Measurements from ENCODE around the gene TRMT112. TPM values are rescaled to one million over a fixed set of nuclear protein-coding genes. Genes with fewer than 3 reads are reported as not detected.

Gene TRMT112
- total and polyA plus RNA-seq, 10 of the 15 experiments (the other 5 are each of a cell fraction or from before 2014, with no cell fraction given) = 212 to 455 (median 308) TPM

DNA sequence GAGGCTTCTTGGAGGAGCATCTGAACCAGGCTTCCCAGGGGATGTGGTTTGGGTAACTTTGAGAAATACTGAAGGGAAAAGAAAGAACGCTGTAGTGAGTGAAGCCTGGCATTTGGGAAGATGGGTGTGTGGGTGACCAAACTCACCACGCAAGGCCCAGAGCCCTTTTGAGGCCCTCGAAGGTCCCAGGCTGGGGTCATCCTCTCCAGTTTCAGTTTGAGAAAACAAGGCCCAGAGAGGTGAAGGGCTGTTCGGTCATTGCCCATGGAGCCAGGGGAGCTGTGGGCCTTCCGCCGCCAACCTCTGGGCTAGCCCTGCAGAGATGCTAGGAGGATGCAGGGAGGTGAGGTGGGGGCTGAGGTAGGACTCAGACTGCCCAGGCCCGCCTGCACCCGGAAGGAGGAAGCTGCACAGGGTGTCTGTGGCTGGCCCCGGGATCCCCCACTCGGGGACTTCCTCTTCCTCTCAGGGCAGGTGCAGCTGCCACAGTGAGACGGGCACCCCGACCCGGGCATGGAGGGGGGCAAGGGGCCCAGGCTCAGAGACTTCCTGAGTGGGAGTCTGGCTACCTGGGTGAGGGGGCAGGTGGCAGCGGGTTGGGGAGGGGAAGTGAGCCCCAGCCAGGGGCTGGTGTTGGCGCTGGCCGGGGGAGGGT, 22.5 kb upstream of the TRMT112 start, which contains the start of gene CCDC88B (continued):
- TF ChIP-seq CHD2 (IDR thresholded peaks at IDR 0.05; ENCODE audit: borderline replicate concordance, low read depth, low read length) = peak; percentile 65
- peak; percentile 24; the same call in 1 of the 2 replicates for TF ChIP-seq CREM (IDR thresholded peaks at IDR 0.05; ENCODE audit: low read depth)
- no peak; the same call in 1 of the 2 replicates for TF ChIP-seq PML (IDR thresholded peaks at IDR 0.05; ENCODE audit: low read length)
- TF ChIP-seq, protein P1, sequence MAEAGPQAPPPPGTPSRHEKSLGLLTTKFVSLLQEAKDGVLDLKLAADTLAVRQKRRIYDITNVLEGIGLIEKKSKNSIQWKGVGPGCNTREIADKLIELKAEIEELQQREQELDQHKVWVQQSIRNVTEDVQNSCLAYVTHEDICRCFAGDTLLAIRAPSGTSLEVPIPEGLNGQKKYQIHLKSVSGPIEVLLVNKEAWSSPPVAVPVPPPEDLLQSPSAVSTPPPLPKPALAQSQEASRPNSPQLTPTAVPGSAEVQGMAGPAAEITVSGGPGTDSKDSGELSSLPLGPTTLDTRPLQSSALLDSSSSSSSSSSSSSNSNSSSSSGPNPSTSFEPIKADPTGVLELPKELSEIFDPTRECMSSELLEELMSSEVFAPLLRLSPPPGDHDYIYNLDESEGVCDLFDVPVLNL (IDR thresholded peaks at IDR 0.05; ENCODE audit: low read depth, low read length) = no peak
- TF ChIP-seq RUNX3 (IDR thresholded peaks at IDR 0.05; ENCODE audit: low read length) = peak; percentile 70
- TF ChIP-seq, protein P2, sequence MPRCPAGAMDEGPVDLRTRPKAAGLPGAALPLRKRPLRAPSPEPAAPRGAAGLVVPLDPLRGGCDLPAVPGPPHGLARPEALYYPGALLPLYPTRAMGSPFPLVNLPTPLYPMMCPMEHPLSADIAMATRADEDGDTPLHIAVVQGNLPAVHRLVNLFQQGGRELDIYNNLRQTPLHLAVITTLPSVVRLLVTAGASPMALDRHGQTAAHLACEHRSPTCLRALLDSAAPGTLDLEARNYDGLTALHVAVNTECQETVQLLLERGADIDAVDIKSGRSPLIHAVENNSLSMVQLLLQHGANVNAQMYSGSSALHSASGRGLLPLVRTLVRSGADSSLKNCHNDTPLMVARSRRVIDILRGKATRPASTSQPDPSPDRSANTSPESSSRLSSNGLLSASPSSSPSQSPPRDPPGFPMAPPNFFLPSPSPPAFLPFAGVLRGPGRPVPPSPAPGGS (IDR thresholded peaks at IDR 0.05; ENCODE audit: borderline replicate concordance, insufficient read depth, low read depth, low read length, poor library complexity, severe bottlenecking) = peak; percentile 10
- TF ChIP-seq, protein P3, sequence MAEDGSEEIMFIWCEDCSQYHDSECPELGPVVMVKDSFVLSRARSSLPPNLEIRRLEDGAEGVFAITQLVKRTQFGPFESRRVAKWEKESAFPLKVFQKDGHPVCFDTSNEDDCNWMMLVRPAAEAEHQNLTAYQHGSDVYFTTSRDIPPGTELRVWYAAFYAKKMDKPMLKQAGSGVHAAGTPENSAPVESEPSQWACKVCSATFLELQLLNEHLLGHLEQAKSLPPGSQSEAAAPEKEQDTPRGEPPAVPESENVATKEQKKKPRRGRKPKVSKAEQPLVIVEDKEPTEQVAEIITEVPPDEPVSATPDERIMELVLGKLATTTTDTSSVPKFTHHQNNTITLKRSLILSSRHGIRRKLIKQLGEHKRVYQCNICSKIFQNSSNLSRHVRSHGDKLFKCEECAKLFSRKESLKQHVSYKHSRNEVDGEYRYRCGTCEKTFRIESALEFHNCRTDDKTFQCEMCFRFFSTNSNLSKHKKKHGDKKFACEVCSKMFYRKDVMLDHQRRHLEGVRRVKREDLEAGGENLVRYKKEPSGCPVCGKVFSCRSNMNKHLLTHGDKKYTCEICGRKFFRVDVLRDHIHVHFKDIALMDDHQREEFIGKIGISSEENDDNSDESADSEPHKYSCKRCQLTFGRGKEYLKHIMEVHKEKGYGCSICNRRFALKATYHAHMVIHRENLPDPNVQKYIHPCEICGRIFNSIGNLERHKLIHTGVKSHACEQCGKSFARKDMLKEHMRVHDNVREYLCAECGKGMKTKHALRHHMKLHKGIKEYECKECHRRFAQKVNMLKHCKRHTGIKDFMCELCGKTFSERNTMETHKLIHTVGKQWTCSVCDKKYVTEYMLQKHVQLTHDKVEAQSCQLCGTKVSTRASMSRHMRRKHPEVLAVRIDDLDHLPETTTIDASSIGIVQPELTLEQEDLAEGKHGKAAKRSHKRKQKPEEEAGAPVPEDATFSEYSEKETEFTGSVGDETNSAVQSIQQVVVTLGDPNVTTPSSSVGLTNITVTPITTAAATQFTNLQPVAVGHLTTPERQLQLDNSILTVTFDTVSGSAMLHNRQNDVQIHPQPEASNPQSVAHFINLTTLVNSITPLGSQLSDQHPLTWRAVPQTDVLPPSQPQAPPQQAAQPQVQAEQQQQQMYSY (CRISPR knock-in tag; IDR thresholded peaks at IDR 0.05) = no peak
- TF ChIP-seq BACH1 (IDR thresholded peaks at IDR 0.05; ENCODE audit: borderline replicate concordance) = peak; percentile 51
- TF ChIP-seq, protein P4, sequence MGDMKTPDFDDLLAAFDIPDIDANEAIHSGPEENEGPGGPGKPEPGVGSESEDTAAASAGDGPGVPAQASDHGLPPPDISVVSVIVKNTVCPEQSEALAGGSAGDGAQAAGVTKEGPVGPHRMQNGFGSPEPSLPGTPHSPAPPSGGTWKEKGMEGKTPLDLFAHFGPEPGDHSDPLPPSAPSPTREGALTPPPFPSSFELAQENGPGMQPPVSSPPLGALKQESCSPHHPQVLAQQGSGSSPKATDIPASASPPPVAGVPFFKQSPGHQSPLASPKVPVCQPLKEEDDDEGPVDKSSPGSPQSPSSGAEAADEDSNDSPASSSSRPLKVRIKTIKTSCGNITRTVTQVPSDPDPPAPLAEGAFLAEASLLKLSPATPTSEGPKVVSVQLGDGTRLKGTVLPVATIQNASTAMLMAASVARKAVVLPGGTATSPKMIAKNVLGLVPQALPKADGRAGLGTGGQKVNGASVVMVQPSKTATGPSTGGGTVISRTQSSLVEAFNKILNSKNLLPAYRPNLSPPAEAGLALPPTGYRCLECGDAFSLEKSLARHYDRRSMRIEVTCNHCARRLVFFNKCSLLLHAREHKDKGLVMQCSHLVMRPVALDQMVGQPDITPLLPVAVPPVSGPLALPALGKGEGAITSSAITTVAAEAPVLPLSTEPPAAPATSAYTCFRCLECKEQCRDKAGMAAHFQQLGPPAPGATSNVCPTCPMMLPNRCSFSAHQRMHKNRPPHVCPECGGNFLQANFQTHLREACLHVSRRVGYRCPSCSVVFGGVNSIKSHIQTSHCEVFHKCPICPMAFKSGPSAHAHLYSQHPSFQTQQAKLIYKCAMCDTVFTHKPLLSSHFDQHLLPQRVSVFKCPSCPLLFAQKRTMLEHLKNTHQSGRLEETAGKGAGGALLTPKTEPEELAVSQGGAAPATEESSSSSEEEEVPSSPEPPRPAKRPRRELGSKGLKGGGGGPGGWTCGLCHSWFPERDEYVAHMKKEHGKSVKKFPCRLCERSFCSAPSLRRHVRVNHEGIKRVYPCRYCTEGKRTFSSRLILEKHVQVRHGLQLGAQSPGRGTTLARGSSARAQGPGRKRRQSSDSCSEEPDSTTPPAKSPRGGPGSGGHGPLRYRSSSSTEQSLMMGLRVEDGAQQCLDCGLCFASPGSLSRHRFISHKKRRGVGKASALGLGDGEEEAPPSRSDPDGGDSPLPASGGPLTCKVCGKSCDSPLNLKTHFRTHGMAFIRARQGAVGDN (IDR thresholded peaks at IDR 0.05) = peak; percentile 54; the same call in 1 of the 2 replicates
- TF ChIP-seq, protein P5, sequence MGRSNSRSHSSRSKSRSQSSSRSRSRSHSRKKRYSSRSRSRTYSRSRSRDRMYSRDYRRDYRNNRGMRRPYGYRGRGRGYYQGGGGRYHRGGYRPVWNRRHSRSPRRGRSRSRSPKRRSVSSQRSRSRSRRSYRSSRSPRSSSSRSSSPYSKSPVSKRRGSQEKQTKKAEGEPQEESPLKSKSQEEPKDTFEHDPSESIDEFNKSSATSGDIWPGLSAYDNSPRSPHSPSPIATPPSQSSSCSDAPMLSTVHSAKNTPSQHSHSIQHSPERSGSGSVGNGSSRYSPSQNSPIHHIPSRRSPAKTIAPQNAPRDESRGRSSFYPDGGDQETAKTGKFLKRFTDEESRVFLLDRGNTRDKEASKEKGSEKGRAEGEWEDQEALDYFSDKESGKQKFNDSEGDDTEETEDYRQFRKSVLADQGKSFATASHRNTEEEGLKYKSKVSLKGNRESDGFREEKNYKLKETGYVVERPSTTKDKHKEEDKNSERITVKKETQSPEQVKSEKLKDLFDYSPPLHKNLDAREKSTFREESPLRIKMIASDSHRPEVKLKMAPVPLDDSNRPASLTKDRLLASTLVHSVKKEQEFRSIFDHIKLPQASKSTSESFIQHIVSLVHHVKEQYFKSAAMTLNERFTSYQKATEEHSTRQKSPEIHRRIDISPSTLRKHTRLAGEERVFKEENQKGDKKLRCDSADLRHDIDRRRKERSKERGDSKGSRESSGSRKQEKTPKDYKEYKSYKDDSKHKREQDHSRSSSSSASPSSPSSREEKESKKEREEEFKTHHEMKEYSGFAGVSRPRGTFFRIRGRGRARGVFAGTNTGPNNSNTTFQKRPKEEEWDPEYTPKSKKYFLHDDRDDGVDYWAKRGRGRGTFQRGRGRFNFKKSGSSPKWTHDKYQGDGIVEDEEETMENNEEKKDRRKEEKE (IDR thresholded peaks at IDR 0.05) = no peak
- TF ChIP-seq, protein P6, sequence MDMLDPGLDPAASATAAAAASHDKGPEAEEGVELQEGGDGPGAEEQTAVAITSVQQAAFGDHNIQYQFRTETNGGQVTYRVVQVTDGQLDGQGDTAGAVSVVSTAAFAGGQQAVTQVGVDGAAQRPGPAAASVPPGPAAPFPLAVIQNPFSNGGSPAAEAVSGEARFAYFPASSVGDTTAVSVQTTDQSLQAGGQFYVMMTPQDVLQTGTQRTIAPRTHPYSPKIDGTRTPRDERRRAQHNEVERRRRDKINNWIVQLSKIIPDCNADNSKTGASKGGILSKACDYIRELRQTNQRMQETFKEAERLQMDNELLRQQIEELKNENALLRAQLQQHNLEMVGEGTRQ (IDR thresholded peaks at IDR 0.05; ENCODE audit: borderline replicate concordance, low read depth, low read length) = no peak
- peak; percentile 92 for TF ChIP-seq TCF3 (IDR thresholded peaks at IDR 0.05; ENCODE audit: borderline replicate concordance, insufficient read depth, low read depth, low read length)
- TF ChIP-seq MYB (IDR thresholded peaks at IDR 0.05; ENCODE audit: borderline replicate concordance, low read depth, low read length) = no peak
- TF ChIP-seq BCL11A (IDR thresholded peaks at IDR 0.05; ENCODE audit: low read depth, low read length) = no peak
- TF ChIP-seq POLR2A (IDR thresholded peaks at IDR 0.05; ENCODE audit: low read depth, low read length) = peak; percentile 78

Measured in GM12878 (cell line).